LNCaP clone FGC (cell line): ENCODE results near the gene HLA-DQA2.

Source experiments
- DNase-seq: peaks from one replicate; pipeline ENCODE4 v3.0.0-alpha.2; 2011; ENCODE audit warnings: low read depth
- H3K4me3 ChIP-seq: 2 replicates; pipeline ENCODE4 v1.5.1; 2011; ENCODE audit warnings: mild to moderate bottlenecking, low read depth, low read length, control low read depth
- CTCF ChIP-seq: IDR thresholded peaks from 2 replicates; pipeline ENCODE4 v1.5.1; 2012; ENCODE audit warnings: mild to moderate bottlenecking; ENCODE audit not compliant: control insufficient read depth, insufficient read depth; ENCODE audit errors: extremely low read depth

The HLA-DQA2 gene

GRCh38 chr6:32752580-32752979 lies 11.4 kb downstream of the HLA-DQA2 start:
- no peak for TF ChIP-seq CTCF
- DNase-seq = peak; percentile 19
- no peak overlapping the region for H3K4me3 ChIP-seq

GRCh38 chr6:32759669-32760068 lies 18.5 kb downstream of the HLA-DQA2 start:
- TF ChIP-seq CTCF = no peak
- no peak overlapping the region for H3K4me3 ChIP-seq
- no peak for DNase-seq

GRCh38 chr6:32761072-32761471 lies 19.9 kb downstream of the HLA-DQA2 start:
- TF ChIP-seq CTCF = no peak
- no peak for DNase-seq
- H3K4me3 ChIP-seq = no peak overlapping the region

- no peak overlapping the region for H3K4me3 ChIP-seq
- no peak for DNase-seq
- no peak for TF ChIP-seq CTCF
Measured at GRCh38 chr6:32761548-32761947, 20.4 kb downstream of the HLA-DQA2 start.

- no peak within 1 kb of the TSS for H3K4me3 ChIP-seq
- TF ChIP-seq CTCF = no peak
- DNase-seq = no peak
Measured at GRCh38 chr6:32763421-32763820, 22.2 kb downstream of the HLA-DQA2 start, which contains the start of gene HLA-DQB2. TSS of gene HLA-DQB2 (minus strand) at chr6:32763532. CDS start at chr6:32763470, 62 bp downstream.

- no peak overlapping the region for H3K4me3 ChIP-seq
- TF ChIP-seq CTCF = no peak
- no peak for DNase-seq
Measured at GRCh38 chr6:32764048-32764447, 22.9 kb downstream of the HLA-DQA2 start.

GRCh38 chr6:32772656-32773055 lies 31.5 kb downstream of the HLA-DQA2 start:
- H3K4me3 ChIP-seq = no peak overlapping the region
- no peak for DNase-seq
- no peak for TF ChIP-seq CTCF
